ENCODE measurements around the gene SYNRG.

Gene SYNRG

GRCh38 chr17:37523715-37524219 lies 85.5 kb downstream of the SYNRG start:
- H3K4me3 ChIP-seq (ENCODE audit: low read depth, low read length): no peak overlapping the region
- H3K4ac ChIP-seq (ENCODE audit: low read depth, low read length): no peak overlapping the region
- H3K14ac ChIP-seq (ENCODE audit: low read length): no peak overlapping the region
- H4K8ac ChIP-seq (ENCODE audit: low read depth, low read length): no peak overlapping the region
- peaks cover 19 to 26% of the 10 kb centered on the region in 2 experiments for H3K36me3 ChIP-seq (ENCODE audit: control insufficient read depth in 1 of 2, insufficient read depth in 2 of 2, low read length in 2 of 2)
- no peak overlapping the region for H2BK5ac ChIP-seq (ENCODE audit: low read depth, low read length, poor library complexity)
- H4K91ac ChIP-seq (ENCODE audit: low read depth, low read length): no peak overlapping the region
- H3K4me1 ChIP-seq (ENCODE audit: control insufficient read depth in 1 of 2, insufficient read depth in 2 of 2, low read length in 2 of 2): no peaks in the 10 kb centered on the region
- H3K27ac ChIP-seq (ENCODE audit: low read depth, low read length): no peak overlapping the region
- H3K23ac ChIP-seq (ENCODE audit: low read length): no peak overlapping the region
- H3K79me2 ChIP-seq (ENCODE audit: control insufficient read depth, insufficient read depth, low read length, poor library complexity): no peaks in the 10 kb centered on the region
- H2AFZ ChIP-seq (ENCODE audit: insufficient read depth, low read length, poor library complexity): no peak overlapping the region
- no peaks in the 10 kb centered on the region for H3K79me1 ChIP-seq (ENCODE audit: low read length)
- no CpG with 5 or more reads among the region's 8 CpGs for WGBS (ENCODE audit: extremely low coverage, insufficient coverage, insufficient read length)
- H3K27me3 ChIP-seq (ENCODE audit: insufficient read depth, low read length): no peaks in the 10 kb centered on the region
- H3K9me3 ChIP-seq (ENCODE audit: insufficient read depth, low read depth, low read length): no peaks in the 10 kb centered on the region
- H2BK12ac ChIP-seq (ENCODE audit: low read length): no peak overlapping the region
- H3K9ac ChIP-seq (ENCODE audit: low read length): no peak overlapping the region
- no peak overlapping the region for H2BK120ac ChIP-seq (ENCODE audit: insufficient read depth, low read length, poor library complexity)
- no peak overlapping the region for H4K12ac ChIP-seq (ENCODE audit: low read depth, low read length)
- no peak overlapping the region for H3K18ac ChIP-seq (ENCODE audit: low read length)
- H3K4me2 ChIP-seq (ENCODE audit: low read length): no peak overlapping the region
- no peak for DNase-seq
- no peak overlapping the region for H2AK5ac ChIP-seq (ENCODE audit: low read length)

GRCh38 chr17:37521821-37522220 lies 87.4 kb downstream of the SYNRG start:
- H3K4me3 ChIP-seq (ENCODE audit: low read depth, low read length): no peak overlapping the region
- H2BK5ac ChIP-seq (ENCODE audit: low read depth, low read length, poor library complexity): no peak overlapping the region
- DNase-seq: no peak
- H3K4me2 ChIP-seq (ENCODE audit: low read length): no peak overlapping the region
- H4K91ac ChIP-seq (ENCODE audit: low read depth, low read length): no peak overlapping the region
- no peak overlapping the region for H3K14ac ChIP-seq (ENCODE audit: low read length)
- no peaks in the 10 kb centered on the region for H3K79me1 ChIP-seq (ENCODE audit: low read length)
- H3K23ac ChIP-seq (ENCODE audit: low read length): no peak overlapping the region
- H3K4ac ChIP-seq (ENCODE audit: low read depth, low read length): no peak overlapping the region
- H4K8ac ChIP-seq (ENCODE audit: low read depth, low read length): no peak overlapping the region
- H2BK120ac ChIP-seq (ENCODE audit: insufficient read depth, low read length, poor library complexity): no peak overlapping the region
- H2AFZ ChIP-seq (ENCODE audit: insufficient read depth, low read length, poor library complexity): no peak overlapping the region
- H4K12ac ChIP-seq (ENCODE audit: low read depth, low read length): no peak overlapping the region
- H3K27me3 ChIP-seq (ENCODE audit: insufficient read depth, low read length): no peaks in the 10 kb centered on the region
- H3K36me3 ChIP-seq (ENCODE audit: control insufficient read depth in 1 of 2, insufficient read depth in 2 of 2, low read length in 2 of 2): peaks cover 22 to 34% of the 10 kb centered on the region in 2 experiments
- H3K4me1 ChIP-seq (ENCODE audit: control insufficient read depth in 1 of 2, insufficient read depth in 2 of 2, low read length in 2 of 2): no peaks in the 10 kb centered on the region
- no CpG with 5 or more reads among the region's 5 CpGs for WGBS (ENCODE audit: extremely low coverage, insufficient coverage, insufficient read length)
- H3K9ac ChIP-seq (ENCODE audit: low read length): no peak overlapping the region
- H2AK5ac ChIP-seq (ENCODE audit: low read length): no peak overlapping the region
- H3K18ac ChIP-seq (ENCODE audit: low read length): no peak overlapping the region
- no peak overlapping the region for H2BK12ac ChIP-seq (ENCODE audit: low read length)
- no peak overlapping the region for H3K27ac ChIP-seq (ENCODE audit: low read depth, low read length)
- H3K79me2 ChIP-seq (ENCODE audit: control insufficient read depth, insufficient read depth, low read length, poor library complexity): no peaks in the 10 kb centered on the region
- H3K9me3 ChIP-seq (ENCODE audit: insufficient read depth, low read depth, low read length): no peaks in the 10 kb centered on the region

- Histone ChIP-seq H3K36me3 (ENCODE audit: control insufficient read depth in 1 of 2, insufficient read depth in 2 of 2, low read length in 2 of 2) (peaks cover 22 to 34% of the 10 kb centered on the region in 2 experiments), H3K79me1 (ENCODE audit: low read length) (no peaks in the 10 kb centered on the region), H2BK12ac (ENCODE audit: low read length) (no peak overlapping the region), H3K4ac (ENCODE audit: low read depth, low read length) (no peak overlapping the region), H2AK5ac (ENCODE audit: low read length) (no peak overlapping the region), H3K4me1 (ENCODE audit: control insufficient read depth in 1 of 2, insufficient read depth in 2 of 2, low read length in 2 of 2) (no peaks in the 10 kb centered on the region), H3K4me2 (ENCODE audit: low read length) (no peak overlapping the region), H4K8ac (ENCODE audit: low read depth, low read length) (no peak overlapping the region), H3K9ac (ENCODE audit: low read length) (no peak overlapping the region), H2AFZ (ENCODE audit: insufficient read depth, low read length, poor library complexity) (no peak overlapping the region), H3K23ac (ENCODE audit: low read length) (no peak overlapping the region), H3K18ac (ENCODE audit: low read length) (no peak overlapping the region), H4K12ac (ENCODE audit: low read depth, low read length) (no peak overlapping the region), H3K27me3 (ENCODE audit: insufficient read depth, low read length) (no peaks in the 10 kb centered on the region), H3K14ac (ENCODE audit: low read length) (no peak overlapping the region), H3K79me2 (ENCODE audit: control insufficient read depth, insufficient read depth, low read length, poor library complexity) (no peaks in the 10 kb centered on the region), H2BK120ac (ENCODE audit: insufficient read depth, low read length, poor library complexity) (no peak overlapping the region), H3K9me3 (ENCODE audit: insufficient read depth, low read depth, low read length) (no peaks in the 10 kb centered on the region), H2BK5ac (ENCODE audit: low read depth, low read length, poor library complexity) (no peak overlapping the region), H4K91ac (ENCODE audit: low read depth, low read length) (no peak overlapping the region), H3K27ac (ENCODE audit: low read depth, low read length) (no peak overlapping the region), H3K4me3 (ENCODE audit: low read depth, low read length) (no peak overlapping the region)
- WGBS (ENCODE audit: extremely low coverage, insufficient coverage, insufficient read length): no CpG with 5 or more reads among the region's 8 CpGs
- no peak for DNase-seq
These were observed 89.0 kb downstream of the SYNRG start for GRCh38 chr17:37520174-37520573.

GRCh38 chr17:37519251-37519985 lies 89.8 kb downstream of the SYNRG start:
- H4K91ac ChIP-seq (ENCODE audit: low read depth, low read length): no peak overlapping the region
- H3K36me3 ChIP-seq (ENCODE audit: control insufficient read depth in 1 of 2, insufficient read depth in 2 of 2, low read length in 2 of 2): peaks cover 22 to 35% of the 10 kb centered on the region in 2 experiments
- H3K4me2 ChIP-seq (ENCODE audit: low read length): no peak overlapping the region
- no peaks in the 10 kb centered on the region for H3K9me3 ChIP-seq (ENCODE audit: insufficient read depth, low read depth, low read length)
- H3K4ac ChIP-seq (ENCODE audit: low read depth, low read length): no peak overlapping the region
- H4K8ac ChIP-seq (ENCODE audit: low read depth, low read length): no peak overlapping the region
- DNase-seq: no peak
- no peak overlapping the region for H2BK120ac ChIP-seq (ENCODE audit: insufficient read depth, low read length, poor library complexity)
- no peak overlapping the region for H2AK5ac ChIP-seq (ENCODE audit: low read length)
- H3K14ac ChIP-seq (ENCODE audit: low read length): no peak overlapping the region
- no peak overlapping the region for H2AFZ ChIP-seq (ENCODE audit: insufficient read depth, low read length, poor library complexity)
- H3K27ac ChIP-seq (ENCODE audit: low read depth, low read length): no peak overlapping the region
- no CpG with 5 or more reads among the region's 5 CpGs for WGBS (ENCODE audit: extremely low coverage, insufficient coverage, insufficient read length)
- no peak overlapping the region for H4K12ac ChIP-seq (ENCODE audit: low read depth, low read length)
- H3K9ac ChIP-seq (ENCODE audit: low read length): no peak overlapping the region
- H2BK5ac ChIP-seq (ENCODE audit: low read depth, low read length, poor library complexity): no peak overlapping the region
- H2BK12ac ChIP-seq (ENCODE audit: low read length): no peak overlapping the region
- no peaks in the 10 kb centered on the region for H3K79me1 ChIP-seq (ENCODE audit: low read length)
- H3K27me3 ChIP-seq (ENCODE audit: insufficient read depth, low read length): no peaks in the 10 kb centered on the region
- no peak overlapping the region for H3K23ac ChIP-seq (ENCODE audit: low read length)
- H3K18ac ChIP-seq (ENCODE audit: low read length): no peak overlapping the region
- no peaks in the 10 kb centered on the region for H3K4me1 ChIP-seq (ENCODE audit: control insufficient read depth in 1 of 2, insufficient read depth in 2 of 2, low read length in 2 of 2)
- H3K4me3 ChIP-seq (ENCODE audit: low read depth, low read length): no peak overlapping the region
- H3K79me2 ChIP-seq (ENCODE audit: control insufficient read depth, insufficient read depth, low read length, poor library complexity): no peaks in the 10 kb centered on the region
